SW 1271 (cell line): ENCODE measurements around the gene SUCO.
A peak's percentile ranks its signal among the peaks of the same experiment; 100 is the strongest.

Experiments used
- DNase-seq, 2 experiments: peaks; one replicate each; lab custom pipeline; 2025; lab: John Stamatoyannopoulos, UW

The SUCO gene

GRCh38 chr1:172517545-172517944 lies 15.4 kb upstream of the SUCO start:
- no peak for DNase-seq

- no peak for DNase-seq
These were observed 3.6 kb upstream of the SUCO start for GRCh38 chr1:172529304-172529703.

GRCh38 chr1:172530000-172530399 lies 3.0 kb upstream of the SUCO start:
- no peak for DNase-seq

- DNase-seq: no peak
These were observed 1.4 kb upstream of the SUCO start for GRCh38 chr1:172531412-172532182.

- peak; percentile 74 to 94 for DNase-seq
These were observed 709 bp upstream of the SUCO start for GRCh38 chr1:172532183-172532699.

- no peak for DNase-seq
These were observed 682 bp downstream of the SUCO start for GRCh38 chr1:172533513-172534151.

- no peak for DNase-seq
These were observed 3.3 kb downstream of the SUCO start for GRCh38 chr1:172536256-172536655.

GRCh38 chr1:172537366-172537765 lies 4.4 kb downstream of the SUCO start:
- no peak for DNase-seq

- no peak for DNase-seq
These were observed 5.0 kb downstream of the SUCO start for GRCh38 chr1:172537827-172538391.

GRCh38 chr1:172540635-172541034 lies 7.7 kb downstream of the SUCO start:
- DNase-seq: no peak

GRCh38 chr1:172544481-172545104 lies 11.6 kb downstream of the SUCO start:
- DNase-seq: no peak

GRCh38 chr1:172545396-172546004 lies 12.6 kb downstream of the SUCO start:
- DNase-seq: no peak

GRCh38 chr1:172547071-172547470 lies 14.1 kb downstream of the SUCO start:
- no peak for DNase-seq

GRCh38 chr1:172549621-172550280 lies 16.8 kb downstream of the SUCO start:
- DNase-seq: no peak

GRCh38 chr1:172551279-172551678 lies 18.3 kb downstream of the SUCO start:
- DNase-seq: no peak

- no peak for DNase-seq
These were observed 22.0 kb downstream of the SUCO start for GRCh38 chr1:172554915-172555314.

- no peak for DNase-seq
These were observed 23.5 kb downstream of the SUCO start for GRCh38 chr1:172556461-172556860.

- no peak for DNase-seq
These were observed 24.3 kb downstream of the SUCO start for GRCh38 chr1:172557270-172557669.

- no peak for DNase-seq
These were observed 26.7 kb downstream of the SUCO start for GRCh38 chr1:172559572-172560210.

GRCh38 chr1:172561252-172561651 lies 28.3 kb downstream of the SUCO start:
- no peak for DNase-seq
